Peyer's patch (tissue), 4 donors: ENCODE measurements around the gene PFKFB3.

ENCODE experiments used
- POLR2A ChIP-seq, 2 donors: fragments of 450-650 bp; IDR thresholded peaks; one replicate each; pipeline ENCODE4 v1.5.1; 2017; ENCODE audit warnings: antibody characterized with exemption in 2 of 2, mild to moderate bottlenecking in 2 of 2, moderate library complexity in 2 of 2
- TF ChIP-seq, protein P1 (sequence below), 6 experiments: fragments of 450-650 bp in 4 of 6; fragments of 200-600 bp in 2 of 6; sonication (generic) in 1 of 6; IDR thresholded peaks; one replicate each; pipeline ENCODE4 v1.5.1; 2017 to 2019; ENCODE audit warnings: antibody characterized with exemption in 6 of 6, mild to moderate bottlenecking in 3 of 6, moderate library complexity in 1 of 6

- no peak for TF ChIP-seq POLR2A (IDR thresholded peaks at IDR 0.05)
- TF ChIP-seq, protein P1, sequence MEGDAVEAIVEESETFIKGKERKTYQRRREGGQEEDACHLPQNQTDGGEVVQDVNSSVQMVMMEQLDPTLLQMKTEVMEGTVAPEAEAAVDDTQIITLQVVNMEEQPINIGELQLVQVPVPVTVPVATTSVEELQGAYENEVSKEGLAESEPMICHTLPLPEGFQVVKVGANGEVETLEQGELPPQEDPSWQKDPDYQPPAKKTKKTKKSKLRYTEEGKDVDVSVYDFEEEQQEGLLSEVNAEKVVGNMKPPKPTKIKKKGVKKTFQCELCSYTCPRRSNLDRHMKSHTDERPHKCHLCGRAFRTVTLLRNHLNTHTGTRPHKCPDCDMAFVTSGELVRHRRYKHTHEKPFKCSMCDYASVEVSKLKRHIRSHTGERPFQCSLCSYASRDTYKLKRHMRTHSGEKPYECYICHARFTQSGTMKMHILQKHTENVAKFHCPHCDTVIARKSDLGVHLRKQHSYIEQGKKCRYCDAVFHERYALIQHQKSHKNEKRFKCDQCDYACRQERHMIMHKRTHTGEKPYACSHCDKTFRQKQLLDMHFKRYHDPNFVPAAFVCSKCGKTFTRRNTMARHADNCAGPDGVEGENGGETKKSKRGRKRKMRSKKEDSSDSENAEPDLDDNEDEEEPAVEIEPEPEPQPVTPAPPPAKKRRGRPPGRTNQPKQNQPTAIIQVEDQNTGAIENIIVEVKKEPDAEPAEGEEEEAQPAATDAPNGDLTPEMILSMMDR (IDR thresholded peaks at IDR 0.05) = no peak
These were observed 4.6 kb upstream of the PFKFB3 start for GRCh38 chr10:6198171-6198570.
